ENCODE results near the gene NOVA1. TPM values are rescaled to one million over a fixed set of nuclear protein-coding genes. Genes with fewer than 3 reads are reported as not detected.

NOVA1 gene
- total and polyA plus RNA-seq, 2 of the 4 experiments (the other 2 are of a cell fraction), result 0.90 to 3.0 TPM

GRCh38 chr14:26605602-26606001 lies 7.8 kb upstream of the NOVA1 start:
- Histone ChIP-seq H3K4me2 (ENCODE audit: low read depth, low read length) (no peak overlapping the region), H3K14ac (replicated peaks; ENCODE audit: low read depth, low read length) (no peak overlapping the region), H3K56ac (ENCODE audit: extremely low read depth, insufficient read depth, low read length) (no peak overlapping the region), H3K36me3 (ENCODE audit: control insufficient read depth, insufficient read depth, low read length) (no peaks in the 10 kb centered on the region), H4K91ac (ENCODE audit: insufficient read depth, low read depth, low read length) (no peak overlapping the region), H3K18ac (ENCODE audit: low read depth, low read length) (no peak overlapping the region), H3K23ac (ENCODE audit: low read depth, low read length) (no peak overlapping the region), H3K9me1 (ENCODE audit: insufficient read depth, low read length) (no peaks in the 10 kb centered on the region), H2BK20ac (ENCODE audit: low read depth, low read length) (no peak overlapping the region), H4K5ac (ENCODE audit: low read depth, low read length) (no peak overlapping the region), H2AK9ac (replicated peaks; ENCODE audit: low read depth, low read length, poor library complexity) (no peak overlapping the region), H3K4ac (ENCODE audit: low read depth, low read length) (no peak overlapping the region), H3K27ac (ENCODE audit: insufficient read depth, low read length) (no peak overlapping the region), H2BK120ac (ENCODE audit: low read depth, low read length) (no peak overlapping the region), H4K20me1 (ENCODE audit: insufficient read depth, low read length) (no peaks in the 10 kb centered on the region), H2BK5ac (ENCODE audit: low read depth, low read length, poor library complexity, severe bottlenecking) (no peak overlapping the region), H3K9me3 (ENCODE audit: control insufficient read depth, insufficient read depth, low read length) (no peaks in the 10 kb centered on the region), H2AFZ (replicated peaks; ENCODE audit: low read length, poor library complexity) (no peak overlapping the region), H3K4me1 (ENCODE audit: control insufficient read depth, insufficient read depth, low read length) (no peaks in the 10 kb centered on the region), H2AK5ac (ENCODE audit: low read depth, low read length) (no peak overlapping the region), H4K8ac (ENCODE audit: low read depth in 2 of 2, low read length in 2 of 2) (no peak overlapping the region), H3K4me3 (ENCODE audit: insufficient read depth, low read depth, low read length) (no peak overlapping the region), H3K27me3 (ENCODE audit: control insufficient read depth, insufficient read depth, low read length) (no peaks in the 10 kb centered on the region), H2BK15ac (ENCODE audit: low read depth, low read length) (no peak overlapping the region), H3K79me1 (ENCODE audit: low read depth in 1 of 2, low read length in 2 of 2) (no peaks in the 10 kb centered on the region), H3K9ac (ENCODE audit: low read depth, low read length) (no peak overlapping the region)
- DNase-seq (no peak), ATAC-seq (ENCODE audit: low read depth) (no peak)
- no peak for TF ChIP-seq RFX5 (IDR thresholded peaks at IDR 0.05; ENCODE audit: low read depth, low read length)
- TF ChIP-seq RAD21 (IDR thresholded peaks at IDR 0.05; ENCODE audit: low read length), result no peak
- no peak for TF ChIP-seq MAZ (IDR thresholded peaks at IDR 0.05; ENCODE audit: borderline replicate concordance, low read depth, low read length)
- no peak for TF ChIP-seq USF2 (IDR thresholded peaks at IDR 0.05; ENCODE audit: low read depth, low read length)
- no peak for TF ChIP-seq FOS (IDR thresholded peaks at IDR 0.05; ENCODE audit: low read depth, low read length)
- TF ChIP-seq BHLHE40 (IDR thresholded peaks at IDR 0.05; ENCODE audit: low read depth, low read length), result no peak
- TF ChIP-seq MXI1 (IDR thresholded peaks at IDR 0.05; ENCODE audit: borderline replicate concordance, low read depth, low read length), result no peak
- no peak for TF ChIP-seq SMC3 (IDR thresholded peaks at IDR 0.05; ENCODE audit: low read depth, low read length)
- no peak for TF ChIP-seq CHD1 (IDR thresholded peaks at IDR 0.05; ENCODE audit: low read depth, low read length)
- TF ChIP-seq, protein P1, sequence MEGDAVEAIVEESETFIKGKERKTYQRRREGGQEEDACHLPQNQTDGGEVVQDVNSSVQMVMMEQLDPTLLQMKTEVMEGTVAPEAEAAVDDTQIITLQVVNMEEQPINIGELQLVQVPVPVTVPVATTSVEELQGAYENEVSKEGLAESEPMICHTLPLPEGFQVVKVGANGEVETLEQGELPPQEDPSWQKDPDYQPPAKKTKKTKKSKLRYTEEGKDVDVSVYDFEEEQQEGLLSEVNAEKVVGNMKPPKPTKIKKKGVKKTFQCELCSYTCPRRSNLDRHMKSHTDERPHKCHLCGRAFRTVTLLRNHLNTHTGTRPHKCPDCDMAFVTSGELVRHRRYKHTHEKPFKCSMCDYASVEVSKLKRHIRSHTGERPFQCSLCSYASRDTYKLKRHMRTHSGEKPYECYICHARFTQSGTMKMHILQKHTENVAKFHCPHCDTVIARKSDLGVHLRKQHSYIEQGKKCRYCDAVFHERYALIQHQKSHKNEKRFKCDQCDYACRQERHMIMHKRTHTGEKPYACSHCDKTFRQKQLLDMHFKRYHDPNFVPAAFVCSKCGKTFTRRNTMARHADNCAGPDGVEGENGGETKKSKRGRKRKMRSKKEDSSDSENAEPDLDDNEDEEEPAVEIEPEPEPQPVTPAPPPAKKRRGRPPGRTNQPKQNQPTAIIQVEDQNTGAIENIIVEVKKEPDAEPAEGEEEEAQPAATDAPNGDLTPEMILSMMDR (conservative IDR thresholded peaks at IDR 0.05; ENCODE audit: low read depth, low read length), result no peak
- no peak for TF ChIP-seq RCOR1 (IDR thresholded peaks at IDR 0.05; ENCODE audit: insufficient replicate concordance, low read length)
- no peak for TF ChIP-seq MAFK (IDR thresholded peaks at IDR 0.05; ENCODE audit: low read depth, low read length)
- no peak for TF ChIP-seq POLR2A (IDR thresholded peaks at IDR 0.05; ENCODE audit: low read depth, low read length)
- no peak for TF ChIP-seq NFE2L2 (IDR thresholded peaks at IDR 0.05; ENCODE audit: low read depth, low read length)
- TF ChIP-seq CEBPB (IDR thresholded peaks at IDR 0.05; ENCODE audit: low read depth, low read length), result no peak
- no peak for TF ChIP-seq ELK1 (IDR thresholded peaks at IDR 0.05; ENCODE audit: borderline replicate concordance, low read depth, low read length)
- in situ Hi-C loops (cut with MboI; ENCODE audit: low sequenced_read_pairs) (no loop called here), intact Hi-C loops (cut with micrococcal nuclease) (no loop called here), dilution Hi-C loops (cut with HindIII; ENCODE audit: low sequenced_read_pairs, unreplicated experiment) (no loop called here)
- ChIA-PET POLR2A (ENCODE audit: unreplicated experiment) (no interaction called here), CTCF (no interaction called here)
- no TSS peak for BruUV-seq (replicated peaks)
- WGBS, 2 experiments (ENCODE audit: extremely low coverage in 2 of 2, insufficient read length in 1 of 2), result no CpG with 5 or more reads among the region's 2 CpGs
